Aortic smooth muscle cell (primary cell): ENCODE results near the gene FCER1G. TPM values are rescaled to one million over a fixed set of nuclear protein-coding genes. Genes with fewer than 3 reads are reported as not detected.

Experiments used
- total RNA-seq: library from RNA; depleted of rRNA; stranded (reverse); fragments of >200 nt; gene quantifications from 2 replicates; pipeline ENCODE4 v1.2.3, GENCODE V29; 2014

The FCER1G gene
- not detected in 2 replicates for total RNA-seq

DNA sequence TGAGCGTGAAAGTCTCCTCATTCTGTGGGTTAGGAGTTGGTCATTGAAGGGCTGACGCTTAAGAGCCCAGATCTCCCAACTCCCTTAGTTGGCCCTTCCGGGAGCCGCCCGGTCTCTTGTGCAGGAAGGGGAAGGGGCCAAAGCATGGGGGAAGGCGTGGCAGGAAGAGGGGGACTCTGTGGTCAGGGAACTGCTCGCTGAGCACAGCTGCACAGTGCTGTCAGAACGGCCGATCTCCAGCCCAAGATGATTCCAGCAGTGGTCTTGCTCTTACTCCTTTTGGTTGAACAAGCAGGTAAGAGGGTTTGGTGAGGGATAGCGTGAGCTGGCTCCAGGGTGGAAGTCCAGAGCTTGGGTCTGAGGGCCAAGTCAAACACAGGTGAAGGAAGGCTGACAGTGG lies at the start of gene FCER1G:
Gene FCER1G, plus strand, starts transcription at position 220 of the 400 bp plus-strand sequence. Its CDS starts 27 bp downstream, at position 247.

DNA sequence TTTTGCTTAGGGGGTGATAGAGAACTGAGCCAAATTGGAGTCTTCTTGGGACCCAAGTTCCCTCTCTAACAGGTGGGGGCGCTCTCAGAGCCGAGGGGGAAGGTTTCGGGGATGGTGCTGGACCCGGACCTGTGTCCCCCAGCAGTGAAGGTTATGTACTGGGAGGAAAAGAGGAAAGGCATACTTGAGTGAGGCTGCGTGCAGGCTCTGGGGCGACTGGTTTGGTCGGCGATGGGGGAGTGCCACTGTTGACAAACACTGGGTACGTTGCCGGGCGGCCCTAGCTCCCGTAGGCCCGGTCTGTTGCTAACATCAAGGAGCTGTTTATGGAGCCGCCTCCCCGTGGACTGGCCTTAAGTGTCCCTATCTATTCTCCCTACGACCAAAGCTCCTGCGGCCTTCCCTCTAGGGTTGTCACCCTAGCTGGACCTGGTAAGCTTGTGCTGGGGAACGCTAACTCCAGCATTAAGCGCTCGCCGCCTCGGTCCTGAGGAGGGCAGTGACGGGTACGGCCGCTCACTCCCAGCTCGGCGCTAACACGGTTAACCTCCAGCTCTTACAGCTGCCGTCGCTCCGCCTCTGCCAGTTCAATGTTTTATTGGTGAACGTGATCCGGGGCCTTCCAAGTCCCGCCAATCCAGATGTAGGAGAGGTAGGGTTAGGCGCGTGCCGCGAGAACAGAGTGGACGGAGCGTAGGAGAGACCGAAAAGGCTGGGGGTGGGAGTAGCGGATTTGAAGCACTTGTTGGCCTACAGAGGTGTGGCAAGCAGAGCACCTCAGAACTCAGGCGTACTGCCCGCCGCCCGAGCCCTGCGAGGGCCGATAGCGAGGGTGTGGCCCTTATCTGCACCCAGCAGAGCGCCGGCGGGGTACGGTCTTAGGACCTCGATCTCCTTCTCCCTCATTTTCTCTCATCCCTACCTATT lies 49.1 kb upstream of the FCER1G start, which contains the start of gene PPOX:
Gene PPOX, plus strand, starts transcription at position 685 of the 927 bp plus-strand sequence. CDS start 422 bp downstream, outside the sequence.

DNA sequence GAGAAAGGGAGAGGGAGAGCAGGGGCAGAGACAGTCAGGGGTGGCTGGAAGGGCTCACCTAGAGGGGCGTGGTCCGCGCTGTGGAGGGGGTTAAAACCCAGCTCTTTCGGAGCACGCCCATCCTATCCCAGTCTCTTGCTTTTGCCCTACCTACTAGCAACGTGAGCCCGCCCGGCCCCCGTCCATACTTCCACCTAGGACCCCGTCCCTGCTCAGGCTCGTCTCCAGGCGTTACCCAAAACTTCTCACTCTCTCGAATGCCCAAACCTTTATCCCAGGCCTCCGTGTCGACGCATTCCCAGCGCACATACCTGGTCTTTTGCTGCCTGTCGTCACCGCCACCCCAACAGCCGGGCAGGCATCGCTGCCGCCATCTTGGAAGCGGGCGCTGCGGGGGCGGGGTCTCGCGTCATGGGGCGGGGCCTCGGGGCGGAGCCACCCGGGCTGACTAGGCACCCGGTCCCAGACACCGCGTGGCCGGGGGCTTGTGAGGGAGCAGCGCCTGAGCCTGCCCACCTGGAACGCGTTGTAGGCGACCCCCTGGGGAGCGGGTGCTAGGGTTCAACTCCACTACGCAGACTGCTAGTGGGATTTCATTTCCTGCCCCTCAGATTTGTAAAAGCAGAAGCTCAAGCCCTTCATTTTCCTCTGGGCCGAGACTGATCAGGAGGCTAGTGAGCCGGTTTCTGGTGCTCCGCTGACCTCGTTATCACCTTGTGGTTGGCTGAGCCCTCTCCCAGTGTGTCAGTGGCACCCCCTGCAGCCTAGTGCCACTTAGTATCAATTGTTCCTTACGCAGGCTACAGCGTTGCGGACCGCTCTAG lies 37.8 kb upstream of the FCER1G start, which contains the start of gene B4GALT3:
Gene B4GALT3, minus strand, starts transcription at position 396 of the 824 bp plus-strand sequence. CDS start 1,447 bp downstream, outside the sequence.

DNA sequence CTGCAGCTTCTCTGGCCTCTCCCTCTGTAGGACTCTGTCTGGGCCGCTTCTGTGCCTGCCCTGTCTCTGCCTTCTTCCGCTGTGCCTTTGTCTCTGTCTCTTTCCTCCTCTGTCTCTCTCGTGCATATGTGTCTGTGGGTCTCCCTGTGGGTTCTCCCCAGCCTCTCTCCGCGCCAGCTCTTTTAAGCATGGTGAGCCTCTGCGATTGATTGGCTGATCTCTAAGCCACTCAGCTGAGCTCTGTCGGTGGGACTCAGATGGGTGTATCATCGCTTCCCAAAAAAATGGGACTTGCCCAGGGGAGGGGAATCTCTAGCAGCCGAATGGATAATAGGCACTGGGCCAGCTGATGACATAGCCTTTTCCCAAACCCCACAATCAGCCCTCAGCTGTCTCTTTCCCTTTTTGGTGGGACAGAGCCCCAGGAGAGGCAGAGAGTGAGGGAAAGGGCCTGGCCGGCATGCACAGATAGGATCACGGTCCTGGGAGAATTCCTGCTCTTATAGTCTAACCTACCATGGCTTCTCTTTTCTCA lies 16.1 kb upstream of the FCER1G start, which contains the start of gene ADAMTS4:
Gene ADAMTS4, minus strand, starts transcription at position 158 of the 535 bp plus-strand sequence. CDS start 427 bp downstream, outside the sequence.

DNA sequence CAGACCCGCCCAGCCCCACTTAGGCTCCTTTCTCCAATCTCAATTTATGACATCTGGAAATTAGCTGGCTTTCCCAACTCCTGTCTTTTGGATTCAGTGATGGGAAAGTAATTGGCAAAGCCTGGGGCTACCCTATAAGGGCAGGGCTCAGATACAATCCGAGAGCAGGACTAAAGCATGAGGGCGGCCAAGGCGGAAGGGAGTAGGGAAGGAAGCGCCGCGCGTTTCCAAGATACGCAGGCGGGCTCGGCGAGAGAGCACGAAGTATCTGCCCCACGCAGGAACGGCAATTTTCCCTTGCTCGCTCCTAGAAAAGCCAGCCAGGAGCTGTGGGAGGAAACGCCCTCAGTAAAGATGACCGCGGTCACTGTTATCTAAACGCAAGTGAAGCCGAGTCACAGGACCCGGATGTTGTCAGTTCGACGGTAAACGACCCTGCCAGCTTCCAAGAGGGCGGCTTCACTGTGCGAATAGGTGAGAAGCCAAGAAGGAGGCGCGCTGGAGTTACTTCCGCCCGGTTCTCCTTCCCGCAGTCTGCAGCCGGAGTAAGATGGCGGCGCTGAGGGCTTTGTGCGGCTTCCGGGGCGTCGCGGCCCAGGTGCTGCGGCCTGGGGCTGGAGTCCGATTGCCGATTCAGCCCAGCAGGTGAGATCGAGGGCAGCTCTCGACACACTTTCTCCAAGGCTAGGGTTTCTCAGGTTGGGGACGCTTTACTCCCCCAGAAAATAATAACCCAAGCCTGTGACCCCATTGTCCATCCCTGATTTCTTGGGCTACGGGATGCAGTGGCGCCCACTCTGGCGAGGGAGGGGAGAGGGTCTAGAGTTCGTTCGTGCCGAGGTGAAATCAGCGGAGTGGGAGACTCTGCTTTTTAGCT lies 13.0 kb upstream of the FCER1G start, which contains the start of gene NDUFS2:
Gene NDUFS2, plus strand, starts transcription at position 532 of the 877 bp plus-strand sequence. Its CDS starts 19 bp downstream, at position 551.

DNA sequence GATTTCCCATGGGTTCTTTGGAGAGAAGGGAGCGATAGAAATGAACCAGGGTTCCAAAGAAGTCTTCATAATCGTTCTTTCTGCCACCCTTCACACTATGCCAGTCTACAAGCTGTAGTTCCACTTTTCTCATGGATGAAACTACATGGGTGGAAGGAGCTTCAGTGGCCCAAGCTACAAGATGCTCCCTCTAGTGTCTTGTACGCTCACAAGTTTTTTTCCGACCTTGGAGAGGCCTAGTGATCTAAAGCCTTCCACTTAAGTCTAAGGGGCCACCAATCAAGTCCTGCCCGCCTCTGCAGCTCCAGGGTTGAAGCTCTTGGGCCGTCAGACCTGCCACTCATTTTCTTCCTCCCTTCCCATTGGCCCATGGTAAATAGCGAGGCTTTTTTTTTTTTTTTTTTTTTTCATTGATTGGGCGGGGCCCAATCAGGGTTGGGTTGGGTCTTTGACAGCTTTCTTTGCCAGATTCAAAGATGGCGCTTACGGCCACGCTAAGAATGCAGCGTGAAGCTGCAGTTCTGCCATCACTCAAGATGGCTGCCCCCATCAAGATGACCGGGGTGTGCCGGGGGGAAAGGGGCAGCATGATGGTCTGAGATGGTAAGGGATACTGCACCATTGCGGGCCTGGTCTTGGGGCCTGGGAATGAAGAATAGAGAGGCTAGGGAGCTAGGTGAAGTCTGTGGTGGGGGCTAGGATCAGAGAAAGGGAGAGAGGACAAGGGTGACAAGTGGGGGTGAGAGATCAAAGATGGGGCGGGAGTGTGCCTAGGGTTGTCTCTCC lies 10.6 kb downstream of the FCER1G start, which contains the start of gene TOMM40L:
Gene TOMM40L, plus strand, starts transcription at position 527 of the 786 bp plus-strand sequence. CDS start 430 bp downstream, outside the sequence.

DNA sequence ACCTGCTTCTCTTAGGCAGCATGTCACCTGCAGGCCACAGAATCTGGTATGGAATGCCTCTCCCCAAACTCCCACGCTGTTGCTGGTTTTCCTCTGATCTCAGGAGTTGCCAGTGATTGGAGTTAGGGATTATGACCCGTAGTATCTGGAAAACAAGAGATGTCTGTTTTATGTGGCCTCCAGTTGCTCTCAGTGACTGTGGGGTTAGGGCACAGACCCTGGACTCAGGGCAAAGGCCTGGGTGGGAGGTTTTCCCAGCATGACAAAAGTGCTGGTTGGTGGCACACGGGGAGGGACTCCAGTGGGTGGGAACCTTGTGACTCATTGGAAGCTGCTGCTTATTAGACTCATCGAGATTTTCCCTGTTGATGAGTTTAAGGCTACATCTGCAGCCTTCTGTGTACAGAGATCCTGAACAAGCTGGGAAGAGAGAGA lies 23.0 kb downstream of the FCER1G start, which contains the start of gene NR1I3:
Gene NR1I3, minus strand, starts transcription at position 165 of the 435 bp plus-strand sequence. CDS start 1,638 bp downstream, outside the sequence.

DNA sequence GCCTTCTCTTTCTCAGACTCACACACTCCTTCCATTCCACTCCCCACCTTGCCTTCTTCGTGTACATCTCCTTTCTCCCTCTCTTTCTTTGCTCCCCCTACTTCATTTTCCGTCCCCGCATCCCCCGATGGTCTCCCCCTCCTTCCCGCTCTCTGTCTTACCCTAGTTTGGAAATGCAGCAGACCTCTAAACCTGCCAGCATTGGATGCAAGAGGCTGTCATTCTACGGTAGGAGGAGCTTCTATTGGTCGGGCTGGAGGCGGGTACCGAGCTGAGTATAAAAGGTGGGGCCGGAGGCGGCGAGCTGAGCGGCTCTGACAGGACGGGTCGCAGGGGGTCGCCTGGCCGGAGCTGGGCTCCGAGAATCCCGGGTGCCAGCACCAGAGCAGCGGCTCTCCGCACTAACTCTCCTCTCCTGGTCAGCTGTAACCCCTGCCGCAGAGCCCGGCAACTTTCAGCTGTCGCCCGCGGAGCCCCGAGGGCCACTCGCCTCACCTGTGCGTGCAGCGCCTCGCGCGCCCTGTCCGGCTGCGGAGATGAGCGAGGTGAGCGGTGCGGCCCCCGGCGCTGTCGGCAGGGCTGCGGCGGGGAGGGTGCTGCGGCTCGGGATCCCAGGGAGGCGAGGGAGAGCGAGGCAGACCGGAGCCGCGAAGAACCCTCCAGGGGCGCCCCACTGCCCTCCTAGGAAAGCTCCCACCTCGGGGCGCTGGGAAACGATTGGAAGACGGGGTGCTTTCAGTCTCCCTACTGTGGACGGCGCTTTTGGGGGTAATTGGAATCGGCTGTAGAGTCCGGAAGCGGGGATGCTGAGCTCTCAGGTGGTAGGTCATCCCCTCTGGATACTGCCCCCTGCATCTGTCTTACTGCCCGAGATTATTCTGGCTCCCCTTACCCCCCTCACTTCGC lies 43.6 kb downstream of the FCER1G start, which contains the start of gene PCP4L1:
Gene PCP4L1, plus strand, starts transcription at position 307 of the 906 bp plus-strand sequence. Its CDS starts 230 bp downstream, at position 537.

Other genes starting within 250 kb of the FCER1G start
- 4.2 and 11.6 TPM in 2 replicates for gene F11R, start 194.1 kb upstream of the FCER1G start, total RNA-seq
- 12.3 and 26.7 TPM in 2 replicates for gene TSTD1, start 176.3 kb upstream of the FCER1G start, total RNA-seq
- gene USF1, start 169.3 kb upstream of the FCER1G start, total RNA-seq, result 73.6 and 80.6 TPM in 2 replicates
- gene ARHGAP30, start 145.4 kb upstream of the FCER1G start, total RNA-seq, result under 0.01 TPM in 1 of 2 replicates, not detected in the other
- gene NECTIN4, start 125.7 kb upstream of the FCER1G start, total RNA-seq, result 0.13 TPM in 1 of 2 replicates, not detected in the other
- gene KLHDC9, start 116.9 kb upstream of the FCER1G start, total RNA-seq, result 1.8 and 3.5 TPM in 2 replicates
- 37.0 and 64.9 TPM in 2 replicates for gene PFDN2, start 97.3 kb upstream of the FCER1G start, total RNA-seq
- gene NIT1, start 97.2 kb upstream of the FCER1G start, total RNA-seq, result 20.6 and 23.5 TPM in 2 replicates
- gene DEDD, start 82.6 kb upstream of the FCER1G start, total RNA-seq, result 21.8 and 23.8 TPM in 2 replicates
- gene UFC1, start 61.3 kb upstream of the FCER1G start, total RNA-seq, result 129 and 141 TPM in 2 replicates
- 5.3 and 5.5 TPM in 2 replicates for gene USP21, start 55.8 kb upstream of the FCER1G start, total RNA-seq
- gene PPOX, start 48.9 kb upstream of the FCER1G start, total RNA-seq, result 11.0 and 13.1 TPM in 2 replicates
- 12.0 and 12.7 TPM in 2 replicates for gene B4GALT3, start 37.8 kb upstream of the FCER1G start, total RNA-seq
- 4.2 and 7.5 TPM in 2 replicates for gene ADAMTS4, start 16.2 kb upstream of the FCER1G start, total RNA-seq
- 146 and 150 TPM in 2 replicates for gene NDUFS2, start 12.9 kb upstream of the FCER1G start, total RNA-seq
- not detected in 2 replicates for gene APOA2, start 8.3 kb downstream of the FCER1G start, total RNA-seq
- 9.1 and 9.6 TPM in 2 replicates for gene TOMM40L, start 10.8 kb downstream of the FCER1G start, total RNA-seq
- not detected in 2 replicates for gene NR1I3, start 22.9 kb downstream of the FCER1G start, total RNA-seq
- gene PCP4L1, start 43.5 kb downstream of the FCER1G start, total RNA-seq, result not detected in 2 replicates
- 1.6 and 1.7 TPM in 2 replicates for gene MPZ, start 94.7 kb downstream of the FCER1G start, total RNA-seq
- 18.9 and 24.4 TPM in 2 replicates for gene SDHC, start 99.1 kb downstream of the FCER1G start, total RNA-seq
- gene CFAP126, start 152.6 kb downstream of the FCER1G start, total RNA-seq, result not detected in 2 replicates